ENCODE data around the gene SFXN5.

The SFXN5 gene

DNA sequence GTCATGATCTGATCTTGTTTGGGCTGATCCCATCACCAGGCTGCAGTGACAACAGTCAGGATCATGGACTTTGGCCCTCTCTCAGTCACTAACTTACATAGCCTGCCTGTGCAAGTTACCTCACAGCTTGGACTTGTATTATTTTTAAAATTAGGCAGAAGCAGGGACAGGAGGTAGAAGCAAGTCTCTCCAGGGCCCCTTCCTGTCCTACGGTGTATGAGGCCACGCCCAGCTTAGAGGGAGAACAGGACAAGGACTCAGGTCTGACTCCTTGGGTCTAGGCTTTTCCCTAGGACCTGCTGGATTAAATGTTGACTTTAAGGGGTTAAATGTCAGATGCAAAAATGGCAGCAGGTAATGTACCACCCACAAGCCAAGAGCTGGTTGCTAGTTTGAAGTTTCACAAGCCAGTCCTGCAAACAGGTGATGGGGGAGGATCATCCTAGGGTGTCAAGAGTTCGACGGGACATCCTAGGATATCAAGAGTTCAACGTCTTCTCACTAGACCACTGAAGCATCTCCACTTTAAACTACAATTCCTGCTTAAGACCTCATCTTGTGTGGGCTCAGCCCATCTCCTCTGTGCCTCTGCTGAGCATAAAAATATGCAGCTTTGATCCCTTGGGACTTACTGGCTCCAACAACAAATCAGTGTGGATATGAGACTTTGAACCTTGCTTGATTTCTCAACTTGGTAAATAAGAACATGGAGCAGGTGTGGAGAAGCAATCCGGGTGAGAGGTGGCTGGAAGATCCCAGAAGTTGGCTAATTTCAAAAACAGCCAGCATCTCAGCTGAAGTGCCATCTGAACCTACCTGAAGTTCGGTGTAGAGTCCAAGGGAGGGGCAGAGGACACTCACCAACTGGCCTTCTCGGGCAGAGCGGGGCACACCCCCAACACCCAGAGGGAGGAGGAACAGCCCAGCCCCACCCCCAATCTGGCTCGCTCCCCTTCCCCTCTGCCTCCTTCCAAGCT lies 39.5 kb downstream of the SFXN5 start:
- H3K27me3 Mint-ChIP-seq: no peaks in the 10 kb centered on the region
- peaks cover 6% of the 10 kb centered on the region for H3K36me3 Mint-ChIP-seq (ENCODE audit: low read depth)
- H3K4me3 Mint-ChIP-seq: no peak overlapping the region
- H3K27ac Mint-ChIP-seq: no peak overlapping the region
- H3K9me3 Mint-ChIP-seq: no peaks in the 10 kb centered on the region
- DNase-seq: no peak
- H3K4me1 Mint-ChIP-seq (ENCODE audit: low read depth): no peaks in the 10 kb centered on the region

GRCh38 chr2:73031095-73031678 lies 40.3 kb downstream of the SFXN5 start:
- Mint-ChIP-seq H3K27me3 (no peaks in the 10 kb centered on the region), H3K9me3 (no peaks in the 10 kb centered on the region), H3K27ac (no peak overlapping the region), H3K4me3 (no peak overlapping the region), H3K4me1 (ENCODE audit: low read depth) (no peaks in the 10 kb centered on the region), H3K36me3 (ENCODE audit: low read depth) (peaks cover 6% of the 10 kb centered on the region)
- no peak for DNase-seq

DNA sequence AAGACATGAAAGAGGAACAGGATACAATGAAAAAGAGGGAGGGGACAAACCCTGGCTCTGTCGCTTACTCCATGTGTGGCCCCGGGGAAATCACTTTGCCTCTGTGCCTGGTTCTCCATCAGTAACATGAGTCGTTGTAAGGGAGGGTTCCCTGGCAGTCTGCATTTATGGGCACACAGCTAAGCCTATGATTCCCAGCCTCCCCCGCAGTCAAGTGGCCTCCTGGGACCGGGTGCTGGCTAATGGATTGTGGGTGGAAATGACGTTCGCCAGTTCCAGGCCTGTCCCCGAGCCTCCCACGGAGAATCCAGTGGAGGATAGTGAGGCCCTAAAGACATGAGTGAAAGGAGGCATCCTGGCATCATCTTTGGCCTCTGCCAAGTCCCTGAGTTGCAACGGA lies 42.7 kb downstream of the SFXN5 start:
- H3K4me3 Mint-ChIP-seq: no peak overlapping the region
- peaks cover 6% of the 10 kb centered on the region for H3K36me3 Mint-ChIP-seq (ENCODE audit: low read depth)
- no peaks in the 10 kb centered on the region for H3K4me1 Mint-ChIP-seq (ENCODE audit: low read depth)
- no peak for DNase-seq
- no peaks in the 10 kb centered on the region for H3K27me3 Mint-ChIP-seq
- H3K27ac Mint-ChIP-seq: no peak overlapping the region
- H3K9me3 Mint-ChIP-seq: no peaks in the 10 kb centered on the region

GRCh38 chr2:73027340-73027739 lies 44.2 kb downstream of the SFXN5 start:
- Mint-ChIP-seq H3K27ac (no peak overlapping the region), H3K4me3 (no peak overlapping the region), H3K27me3 (no peaks in the 10 kb centered on the region), H3K4me1 (ENCODE audit: low read depth) (no peaks in the 10 kb centered on the region), H3K9me3 (no peaks in the 10 kb centered on the region), H3K36me3 (ENCODE audit: low read depth) (peaks cover 6% of the 10 kb centered on the region)
- no peak for DNase-seq

DNA sequence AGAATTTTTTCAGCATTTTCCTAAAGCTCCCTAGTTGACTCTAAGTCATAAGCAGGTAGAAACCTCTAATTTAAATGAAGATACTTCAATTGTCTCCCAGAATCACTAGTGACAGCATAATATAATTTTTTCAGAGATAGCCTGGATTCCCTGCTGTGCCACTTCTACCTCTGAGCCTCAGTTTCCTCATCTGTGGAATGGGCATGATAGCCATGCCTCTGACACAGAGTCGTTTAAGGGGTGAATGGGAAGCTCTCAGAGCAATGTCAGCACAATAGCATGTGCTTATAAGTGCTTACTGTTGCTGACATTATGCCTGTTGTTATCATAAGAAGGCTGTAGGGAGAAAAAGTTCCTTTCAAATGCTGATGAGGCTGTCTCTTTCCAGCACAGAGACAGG lies 48.0 kb downstream of the SFXN5 start:
- Mint-ChIP-seq H3K27me3 (no peaks in the 10 kb centered on the region), H3K9me3 (no peaks in the 10 kb centered on the region), H3K27ac (no peak overlapping the region), H3K4me3 (no peak overlapping the region), H3K4me1 (ENCODE audit: low read depth) (no peaks in the 10 kb centered on the region), H3K36me3 (ENCODE audit: low read depth) (peaks cover 5% of the 10 kb centered on the region)
- DNase-seq: no peak

DNA sequence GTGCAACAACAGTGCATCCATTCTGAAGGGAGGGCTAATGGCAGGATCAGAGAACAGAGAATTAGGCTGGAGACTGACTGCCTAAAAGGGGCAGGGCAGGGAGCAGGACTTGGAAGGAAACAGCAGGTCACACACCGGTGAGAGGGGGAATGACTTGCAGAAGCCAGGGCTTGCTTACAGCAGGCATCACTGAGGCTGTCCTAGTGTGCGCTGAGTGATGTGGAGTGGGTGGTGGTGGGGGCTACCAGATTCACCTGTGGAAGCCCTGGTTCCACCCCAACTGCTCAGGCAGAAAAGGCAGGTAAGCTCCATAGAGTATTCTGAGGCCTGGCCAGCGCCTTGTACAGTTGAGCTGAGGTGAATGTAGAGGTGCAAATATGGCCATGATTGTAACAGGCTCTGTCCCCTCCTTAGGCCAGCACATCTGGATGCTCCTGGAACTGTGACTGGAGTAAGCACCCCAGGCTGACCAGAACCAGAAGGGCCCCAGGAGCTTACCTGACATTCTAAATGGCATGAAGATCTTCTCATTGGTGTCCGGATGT lies 49.4 kb downstream of the SFXN5 start:
- H3K4me3 Mint-ChIP-seq: no peak overlapping the region
- H3K36me3 Mint-ChIP-seq (ENCODE audit: low read depth): no peaks in the 10 kb centered on the region
- H3K27me3 Mint-ChIP-seq: no peaks in the 10 kb centered on the region
- no peaks in the 10 kb centered on the region for H3K9me3 Mint-ChIP-seq
- no peaks in the 10 kb centered on the region for H3K4me1 Mint-ChIP-seq (ENCODE audit: low read depth)
- DNase-seq: no peak
- no peak overlapping the region for H3K27ac Mint-ChIP-seq

GRCh38 chr2:73021371-73022010 lies 50.0 kb downstream of the SFXN5 start:
- no peak for DNase-seq
- H3K4me1 Mint-ChIP-seq (ENCODE audit: low read depth): no peaks in the 10 kb centered on the region
- H3K27ac Mint-ChIP-seq: no peak overlapping the region
- H3K4me3 Mint-ChIP-seq: no peak overlapping the region
- H3K9me3 Mint-ChIP-seq: no peaks in the 10 kb centered on the region
- no peaks in the 10 kb centered on the region for H3K36me3 Mint-ChIP-seq (ENCODE audit: low read depth)
- no peaks in the 10 kb centered on the region for H3K27me3 Mint-ChIP-seq

DNA sequence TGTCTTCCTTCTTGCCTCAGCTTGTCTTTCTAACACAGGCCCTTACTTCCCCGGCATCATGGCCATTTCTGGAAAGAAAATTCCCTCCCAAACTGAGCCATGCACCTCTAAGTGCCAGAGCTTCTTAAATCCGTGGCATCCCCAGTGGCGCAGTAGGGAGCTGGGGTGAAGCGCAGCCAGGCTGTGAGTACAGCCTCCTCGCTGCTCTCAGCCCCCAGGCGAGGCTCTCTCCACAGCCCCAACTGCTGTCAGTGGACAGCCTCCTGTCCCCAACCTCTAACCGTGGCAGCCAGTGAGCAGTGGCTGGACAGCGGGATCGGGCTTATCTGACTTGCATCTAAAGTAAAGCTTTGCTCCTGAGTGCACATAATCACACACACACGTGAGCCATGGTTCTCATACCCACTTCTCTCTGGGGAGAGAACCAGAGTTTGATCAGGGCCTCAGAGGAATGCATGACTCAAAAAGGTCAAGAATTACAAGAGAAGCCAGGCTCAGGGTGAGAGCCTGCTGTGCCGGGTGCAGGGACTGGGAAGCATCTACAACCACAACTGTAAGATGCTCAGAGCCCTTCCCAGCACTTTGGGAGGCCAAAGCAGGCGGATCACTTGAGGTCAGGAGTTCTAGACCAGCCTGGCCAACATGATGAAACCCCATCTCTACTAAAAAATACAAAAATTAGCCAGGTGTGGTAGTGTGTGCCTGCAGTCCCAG lies 50.7 kb downstream of the SFXN5 start:
- Mint-ChIP-seq H3K4me3 (no peak overlapping the region), H3K27ac (no peak overlapping the region), H3K9me3 (no peaks in the 10 kb centered on the region), H3K27me3 (no peaks in the 10 kb centered on the region), H3K4me1 (ENCODE audit: low read depth) (no peaks in the 10 kb centered on the region), H3K36me3 (ENCODE audit: low read depth) (no peaks in the 10 kb centered on the region)
- no peak for DNase-seq

DNA sequence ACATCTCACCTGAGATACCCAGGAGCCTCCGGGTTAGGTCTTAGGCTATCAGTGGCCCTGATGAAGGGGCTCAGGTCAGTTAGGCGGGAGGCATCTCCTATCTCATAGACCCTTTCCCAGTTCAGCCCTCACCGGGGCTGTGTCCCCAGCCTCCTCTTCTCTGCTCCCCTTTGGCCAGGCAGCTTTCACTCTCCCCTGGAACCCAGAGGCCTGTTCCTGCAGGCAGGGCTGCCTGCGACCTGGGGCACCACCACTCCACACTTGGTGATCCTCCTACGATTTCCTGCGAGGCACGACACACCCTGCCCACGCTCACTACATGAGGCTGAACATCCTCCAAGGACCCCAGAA lies 51.2 kb downstream of the SFXN5 start:
- no peaks in the 10 kb centered on the region for H3K36me3 Mint-ChIP-seq (ENCODE audit: low read depth)
- DNase-seq: no peak
- H3K4me3 Mint-ChIP-seq: no peak overlapping the region
- H3K27ac Mint-ChIP-seq: no peak overlapping the region
- no peaks in the 10 kb centered on the region for H3K4me1 Mint-ChIP-seq (ENCODE audit: low read depth)
- H3K27me3 Mint-ChIP-seq: no peaks in the 10 kb centered on the region
- H3K9me3 Mint-ChIP-seq: no peaks in the 10 kb centered on the region

GRCh38 chr2:73018188-73018825 lies 53.2 kb downstream of the SFXN5 start:
- H3K27me3 Mint-ChIP-seq: no peaks in the 10 kb centered on the region
- no peak overlapping the region for H3K27ac Mint-ChIP-seq
- no peaks in the 10 kb centered on the region for H3K4me1 Mint-ChIP-seq (ENCODE audit: low read depth)
- H3K9me3 Mint-ChIP-seq: no peaks in the 10 kb centered on the region
- no peaks in the 10 kb centered on the region for H3K36me3 Mint-ChIP-seq (ENCODE audit: low read depth)
- no peak for DNase-seq
- H3K4me3 Mint-ChIP-seq: no peak overlapping the region

DNA sequence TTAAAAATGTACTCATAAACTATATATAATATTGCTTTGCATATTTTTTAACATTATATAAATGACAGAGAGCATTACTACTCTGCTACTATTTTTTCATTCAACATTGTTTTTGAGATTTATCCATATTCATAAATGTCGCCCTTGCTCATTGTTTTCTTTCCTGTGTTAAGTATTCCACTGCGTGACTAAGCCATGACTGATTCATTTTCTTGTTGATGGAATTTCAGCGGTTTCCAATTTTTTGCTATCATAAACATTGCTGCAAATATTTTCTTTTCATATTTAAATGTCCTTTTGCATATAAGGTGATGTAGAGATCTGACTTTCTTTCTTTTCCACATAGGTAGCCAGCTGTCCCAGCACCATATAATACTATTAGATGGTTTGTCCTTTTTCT lies 57.6 kb downstream of the SFXN5 start:
- Mint-ChIP-seq H3K4me3 (no peak overlapping the region), H3K36me3 (ENCODE audit: low read depth) (no peaks in the 10 kb centered on the region), H3K4me1 (ENCODE audit: low read depth) (no peaks in the 10 kb centered on the region), H3K27ac (no peak overlapping the region), H3K27me3 (no peaks in the 10 kb centered on the region), H3K9me3 (no peaks in the 10 kb centered on the region)
- no peak for DNase-seq

DNA sequence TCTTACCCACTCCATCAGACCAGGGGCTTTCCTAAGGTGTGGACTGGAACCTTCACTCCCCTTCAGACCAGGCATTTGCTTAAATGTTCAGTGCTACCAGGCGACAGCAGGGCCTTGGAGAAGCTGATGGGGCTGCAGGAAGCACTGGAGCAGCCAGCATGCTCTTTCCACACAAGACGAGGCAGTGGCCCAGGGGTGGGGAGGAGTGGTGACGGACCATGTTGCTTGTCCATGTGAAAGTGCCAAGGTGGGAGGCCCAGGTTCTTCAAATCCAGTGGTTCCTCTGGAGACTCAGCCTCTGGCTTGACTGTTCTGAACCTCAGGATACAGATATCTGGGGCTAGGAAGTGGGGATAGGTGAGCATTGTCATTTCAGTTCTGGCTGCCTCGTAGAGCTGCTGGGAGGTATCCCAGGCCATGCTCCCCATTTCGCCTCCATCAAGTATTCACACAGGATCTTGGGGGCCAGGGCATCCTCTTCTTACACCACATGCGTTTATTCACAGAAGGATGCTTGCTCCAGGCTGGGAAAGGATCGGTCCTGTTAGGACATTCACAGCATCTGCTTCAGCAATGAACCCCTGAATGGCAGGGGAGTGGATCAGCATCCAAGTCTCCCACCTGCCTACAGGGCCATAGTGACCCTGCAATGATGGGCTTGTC lies 62.2 kb downstream of the SFXN5 start:
- H3K9me3 Mint-ChIP-seq: no peaks in the 10 kb centered on the region
- H3K27ac Mint-ChIP-seq: no peak overlapping the region
- no peaks in the 10 kb centered on the region for H3K4me1 Mint-ChIP-seq (ENCODE audit: low read depth)
- H3K36me3 Mint-ChIP-seq (ENCODE audit: low read depth): no peaks in the 10 kb centered on the region
- no peak overlapping the region for H3K4me3 Mint-ChIP-seq
- no peak for DNase-seq
- H3K27me3 Mint-ChIP-seq: no peaks in the 10 kb centered on the region

GRCh38 chr2:73008766-73009135 lies 62.8 kb downstream of the SFXN5 start:
- no peaks in the 10 kb centered on the region for H3K36me3 Mint-ChIP-seq (ENCODE audit: low read depth)
- H3K4me3 Mint-ChIP-seq: no peak overlapping the region
- H3K27ac Mint-ChIP-seq: no peak overlapping the region
- DNase-seq: no peak
- H3K27me3 Mint-ChIP-seq: no peaks in the 10 kb centered on the region
- no peaks in the 10 kb centered on the region for H3K9me3 Mint-ChIP-seq
- H3K4me1 Mint-ChIP-seq (ENCODE audit: low read depth): no peaks in the 10 kb centered on the region

Measured in activated T-cell treated with anti-CD3 and anti-CD28 coated beads, Interleukin-2, amount 50 U/mL, for 24 hours (primary cell).